ENCODE data around the gene EEFSEC. TPM values are rescaled to one million over a fixed set of nuclear protein-coding genes. Genes with fewer than 3 reads are reported as not detected.

EEFSEC gene
- total and polyA plus RNA-seq, 2 of the 8 experiments (the other 6 are each of a cell fraction or from before 2014, with no cell fraction given): 13.1 to 19.8 TPM

DNA sequence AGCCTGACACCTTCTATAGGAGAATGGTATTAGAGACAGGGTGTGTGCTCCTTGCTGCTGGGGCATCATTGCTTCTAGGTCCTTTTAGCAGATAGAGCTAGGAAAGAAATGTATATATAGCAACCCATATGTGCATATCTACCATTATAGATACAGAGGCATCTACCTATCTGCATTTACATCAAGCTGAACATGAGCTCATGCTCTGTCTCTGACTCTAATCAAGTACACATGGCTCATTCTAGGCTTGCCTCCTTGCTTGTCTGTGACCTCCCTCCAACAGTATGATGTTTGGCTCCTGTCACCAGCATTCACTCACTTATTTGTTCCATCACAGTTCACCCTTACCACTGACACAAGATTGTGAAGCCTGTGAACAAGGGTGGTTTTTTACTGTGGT lies 133.4 kb downstream of the EEFSEC start (continued):
- TF ChIP-seq CHD7 (IDR thresholded peaks at IDR 0.05; ENCODE audit: insufficient replicate concordance, low read length) (no peak), RBBP5 (IDR thresholded peaks at IDR 0.05; ENCODE audit: borderline replicate concordance, low read depth, low read length) (no peak), RNF2 (IDR thresholded peaks at IDR 0.05; ENCODE audit: borderline replicate concordance, low read depth, low read length, missing control alignments, poor library complexity, severe bottlenecking) (no peak), JUN (IDR thresholded peaks at IDR 0.05; ENCODE audit: low read depth, low read length) (no peak), KDM4A (IDR thresholded peaks at IDR 0.05; ENCODE audit: low read depth, low read length, severe bottlenecking) (no peak), CHD2 (IDR thresholded peaks at IDR 0.05; ENCODE audit: low read length) (no peak), CTBP2 (IDR thresholded peaks at IDR 0.05; ENCODE audit: borderline replicate concordance, insufficient read depth, insufficient read length, low read length) (no peak), RFX5 (IDR thresholded peaks at IDR 0.05; ENCODE audit: borderline replicate concordance, low read depth, low read length) (no peak), JUND (IDR thresholded peaks at IDR 0.05; ENCODE audit: low read length) (no peak), ZNF274 (IDR thresholded peaks at IDR 0.05; ENCODE audit: borderline replicate concordance, extremely low read depth, low read length) (no peak)
- TF ChIP-seq, protein P1, sequence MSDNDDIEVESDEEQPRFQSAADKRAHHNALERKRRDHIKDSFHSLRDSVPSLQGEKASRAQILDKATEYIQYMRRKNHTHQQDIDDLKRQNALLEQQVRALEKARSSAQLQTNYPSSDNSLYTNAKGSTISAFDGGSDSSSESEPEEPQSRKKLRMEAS (IDR thresholded peaks at IDR 0.05): no peak
